BE2C (cell line): ENCODE data around the gene C1QL4.
A peak's percentile ranks its signal among the peaks of the same experiment; 100 is the strongest.

Experiments used
- DNase-seq: peaks from one replicate; pipeline ENCODE4 v3.0.0-alpha.2; 2020
- H3K27me3 ChIP-seq: fragments of 250-450 bp; sonication (Bioruptor Pico); 2 replicates; pipeline ENCODE4 v1.5.1; 2020; ENCODE audit warnings: mild to moderate bottlenecking
- H3K36me3 ChIP-seq: fragments of 250-450 bp; sonication (Bioruptor Pico); 2 replicates; pipeline ENCODE4 v1.5.1; 2020; ENCODE audit warnings: mild to moderate bottlenecking
- H3K4me1 ChIP-seq: fragments of 250-450 bp; sonication (Bioruptor Pico); 2 replicates; pipeline ENCODE4 v1.5.1; 2020
- H3K4me3 ChIP-seq: 2 replicates; pipeline ENCODE4 v1.5.1; 2011; ENCODE audit warnings: low read depth, low read length
- H3K9me3 ChIP-seq: fragments of 250-450 bp; sonication (Bioruptor Pico); 2 replicates; pipeline ENCODE4 v1.5.1; 2020
- CTCF ChIP-seq: IDR thresholded peaks from 2 replicates; pipeline ENCODE4 v1.5.1; 2012; ENCODE audit warnings: mild to moderate bottlenecking, low read depth, low read length

Gene C1QL4

GRCh38 chr12:49294804-49295081 lies 42.2 kb downstream of the C1QL4 start:
- TF ChIP-seq CTCF: no peak
- H3K27me3 ChIP-seq: no peaks in the 10 kb centered on the region
- no peak for DNase-seq
- H3K4me3 ChIP-seq: peak overlapping the region; percentile 89
- H3K9me3 ChIP-seq: no peaks in the 10 kb centered on the region
- peaks cover 27% of the 10 kb centered on the region for H3K36me3 ChIP-seq
- H3K4me1 ChIP-seq: peaks cover 3% of the 10 kb centered on the region; the same call in 1 of the 2 replicates

DNA sequence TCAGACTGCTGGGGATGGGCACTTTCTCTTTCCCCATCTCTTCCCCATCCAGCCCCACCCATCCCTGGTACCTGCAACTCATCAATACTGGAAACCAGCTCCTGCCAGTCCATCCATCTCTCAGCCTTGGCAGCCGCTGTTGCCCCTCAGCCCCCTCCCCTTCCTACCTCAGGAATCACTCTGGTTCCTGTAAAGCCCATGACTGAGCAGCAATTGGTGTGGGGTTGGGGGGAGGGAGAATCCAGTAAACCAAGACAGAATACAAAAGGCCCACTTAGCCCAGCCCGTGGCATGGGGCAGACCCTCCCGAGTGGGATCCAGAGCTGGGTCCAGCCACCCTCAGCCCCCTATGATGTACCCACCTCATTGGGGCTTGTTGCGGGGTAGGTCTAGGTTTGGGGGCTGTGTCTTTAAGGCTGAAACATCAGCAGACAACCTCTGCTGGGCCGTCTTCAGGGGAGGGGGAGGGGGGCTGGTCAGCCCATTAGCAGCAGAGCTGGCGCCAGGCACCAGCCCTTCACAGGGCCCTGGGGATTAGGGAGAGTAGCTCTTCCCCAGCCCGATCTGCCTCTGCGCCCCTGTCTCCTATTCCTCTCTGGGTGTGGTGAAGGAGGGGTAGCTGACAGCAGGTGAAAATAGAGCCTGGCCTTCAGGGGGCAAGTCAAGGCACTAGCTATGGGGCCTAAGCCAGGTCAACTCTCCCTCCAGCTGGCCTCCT lies 42.7 kb downstream of the C1QL4 start:
- H3K4me3 ChIP-seq: peak overlapping the region; percentile 89
- no peaks in the 10 kb centered on the region for H3K9me3 ChIP-seq
- DNase-seq: peak; percentile 95
- TF ChIP-seq CTCF: no peak
- H3K27me3 ChIP-seq: no peaks in the 10 kb centered on the region
- H3K4me1 ChIP-seq: peaks cover 3% of the 10 kb centered on the region; the same call in 1 of the 2 replicates
- peaks cover 27% of the 10 kb centered on the region for H3K36me3 ChIP-seq

DNA sequence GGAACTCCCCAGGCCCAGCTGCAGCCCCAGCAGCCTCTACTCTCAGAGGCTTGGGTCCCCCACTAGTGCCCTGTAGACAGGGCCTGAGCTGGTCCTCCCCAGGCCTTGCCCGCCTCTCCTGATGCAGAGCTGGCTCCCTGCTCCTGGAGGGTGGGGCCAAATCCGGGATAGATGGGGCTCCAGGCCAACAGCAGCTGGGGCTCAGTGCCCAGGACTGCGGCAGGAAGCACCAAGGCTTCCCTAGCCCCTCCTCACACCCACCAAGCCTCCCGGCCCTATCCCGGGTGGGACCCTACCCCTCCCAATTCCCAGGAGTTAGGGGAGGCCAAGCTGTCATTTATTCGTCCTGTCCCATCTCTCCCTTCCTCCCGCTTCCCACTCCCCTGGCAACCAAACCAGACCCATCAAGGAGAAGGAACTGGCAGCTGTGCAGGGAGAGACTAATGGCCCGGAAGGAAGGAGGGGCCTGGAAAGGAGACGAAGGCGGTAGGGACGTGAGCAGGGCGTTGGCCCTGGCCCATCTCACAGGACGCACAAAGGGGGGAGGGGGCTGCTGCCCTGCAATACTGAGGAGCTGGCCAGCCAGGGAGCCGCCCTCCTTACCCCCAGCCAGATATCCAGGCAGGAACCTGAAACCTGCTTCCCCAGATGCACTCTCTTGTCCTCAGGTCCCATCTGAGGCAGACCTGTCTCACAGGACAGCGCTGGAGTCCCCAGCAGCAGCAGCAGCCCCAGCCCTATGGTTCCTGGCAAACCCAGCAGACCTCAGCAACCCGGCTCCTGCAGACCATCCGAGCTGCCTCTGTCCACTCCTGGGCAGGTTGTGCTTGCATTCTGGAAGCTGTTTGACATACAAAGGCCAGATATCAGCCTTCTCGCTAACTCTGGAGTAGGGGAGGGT lies 43.7 kb downstream of the C1QL4 start:
- Histone ChIP-seq H3K4me3 (peak overlapping the region; percentile 89), H3K4me1 (peaks cover 3% of the 10 kb centered on the region; the same call in 1 of the 2 replicates), H3K9me3 (no peaks in the 10 kb centered on the region), H3K36me3 (peaks cover 21% of the 10 kb centered on the region), H3K27me3 (no peaks in the 10 kb centered on the region)
- peak; percentile 90 for DNase-seq
- TF ChIP-seq CTCF: no peak

DNA sequence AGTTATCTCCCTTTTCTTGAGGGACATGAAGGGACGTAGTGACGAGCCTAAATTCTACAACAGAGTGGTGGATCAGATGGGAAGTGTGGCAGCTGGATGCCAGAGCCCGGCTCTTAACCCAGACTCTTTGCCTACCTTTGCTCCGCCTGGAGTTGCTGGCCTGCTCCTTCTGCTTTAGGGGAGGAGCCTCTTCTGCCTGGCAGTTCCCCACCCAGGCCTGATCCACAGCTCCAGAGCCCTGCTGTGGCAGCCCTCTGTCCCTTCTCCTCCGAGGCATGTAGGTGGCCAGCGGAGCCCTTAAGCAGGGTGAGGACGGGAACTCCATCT lies 44.3 kb downstream of the C1QL4 start:
- Histone ChIP-seq H3K4me3 (peak overlapping the region; percentile 89), H3K4me1 (peaks cover 3% of the 10 kb centered on the region; the same call in 1 of the 2 replicates), H3K9me3 (no peaks in the 10 kb centered on the region), H3K27me3 (no peaks in the 10 kb centered on the region), H3K36me3 (peaks cover 14% of the 10 kb centered on the region)
- DNase-seq: peak; percentile 78
- no peak for TF ChIP-seq CTCF

DNA sequence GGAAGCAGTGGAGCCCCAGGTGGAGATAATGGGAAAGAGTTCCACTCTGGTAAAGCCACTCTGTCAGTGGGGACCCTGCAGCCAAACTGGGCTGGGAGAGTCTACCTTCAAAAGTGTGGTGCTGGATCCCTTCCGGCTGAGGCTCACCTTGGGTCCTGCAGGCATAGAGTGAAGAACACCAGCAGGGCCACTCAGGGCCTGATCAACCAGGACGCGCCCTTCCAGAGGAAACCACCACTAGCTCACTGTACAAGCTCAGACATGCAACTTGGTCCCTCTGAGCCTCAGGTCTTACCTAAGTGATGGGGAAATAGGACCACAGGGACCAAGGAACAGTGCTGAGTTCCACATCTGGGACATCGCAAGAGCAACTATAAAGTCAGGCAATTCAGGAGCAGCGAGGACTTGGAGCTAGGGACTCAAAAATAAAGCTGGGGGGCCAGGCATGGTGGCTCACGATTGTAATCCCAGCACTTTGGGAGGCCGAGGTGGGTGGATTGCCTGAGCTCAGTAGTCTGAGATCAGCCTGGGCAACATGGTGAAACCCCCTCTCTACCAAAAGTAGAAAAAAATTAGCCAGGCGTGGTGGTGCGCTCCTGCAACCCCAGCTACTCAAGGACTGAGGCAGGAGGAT lies 47.9 kb downstream of the C1QL4 start:
- no peak for TF ChIP-seq CTCF

GRCh38 chr12:49288412-49288853 lies 48.6 kb downstream of the C1QL4 start:
- Histone ChIP-seq H3K9me3 (no peaks in the 10 kb centered on the region), H3K4me1 (peaks cover 5% of the 10 kb centered on the region), H3K4me3 (no peak overlapping the region), H3K27me3 (no peaks in the 10 kb centered on the region), H3K36me3 (no peaks in the 10 kb centered on the region)
- TF ChIP-seq CTCF: peak; percentile 91
- DNase-seq: peak; percentile 60

More for the DNA sequence above, 47.9 kb downstream of the C1QL4 start:
- H3K36me3 ChIP-seq: no peaks in the 10 kb centered on the region
- H3K9me3 ChIP-seq: no peaks in the 10 kb centered on the region
- DNase-seq: no peak
- H3K27me3 ChIP-seq: no peaks in the 10 kb centered on the region
- H3K4me3 ChIP-seq: no peak overlapping the region
- no peaks in the 10 kb centered on the region for H3K4me1 ChIP-seq
